ENCODE measurements around the gene SLC25A14.

DNA sequence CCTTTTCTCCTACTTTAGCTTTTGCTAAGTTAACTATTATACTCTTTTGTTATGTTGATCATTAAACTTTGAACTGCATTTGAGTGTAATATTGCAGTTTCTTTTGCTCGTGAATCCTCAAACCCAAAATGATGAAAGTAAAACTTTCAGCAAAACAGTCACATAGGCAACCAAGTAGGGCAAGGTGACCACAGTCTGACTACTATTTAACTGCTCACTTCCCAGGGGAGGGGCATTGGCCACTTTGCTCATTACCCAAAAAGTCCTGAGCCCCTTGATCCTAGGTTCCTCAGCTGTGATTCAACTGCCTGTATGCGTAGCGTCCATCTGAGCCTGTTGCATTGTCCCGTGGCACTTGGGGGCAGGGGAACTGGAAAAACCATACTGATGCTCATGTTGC is 79.0 kb downstream of the SLC25A14 start:
- TF ChIP-seq, protein P1, sequence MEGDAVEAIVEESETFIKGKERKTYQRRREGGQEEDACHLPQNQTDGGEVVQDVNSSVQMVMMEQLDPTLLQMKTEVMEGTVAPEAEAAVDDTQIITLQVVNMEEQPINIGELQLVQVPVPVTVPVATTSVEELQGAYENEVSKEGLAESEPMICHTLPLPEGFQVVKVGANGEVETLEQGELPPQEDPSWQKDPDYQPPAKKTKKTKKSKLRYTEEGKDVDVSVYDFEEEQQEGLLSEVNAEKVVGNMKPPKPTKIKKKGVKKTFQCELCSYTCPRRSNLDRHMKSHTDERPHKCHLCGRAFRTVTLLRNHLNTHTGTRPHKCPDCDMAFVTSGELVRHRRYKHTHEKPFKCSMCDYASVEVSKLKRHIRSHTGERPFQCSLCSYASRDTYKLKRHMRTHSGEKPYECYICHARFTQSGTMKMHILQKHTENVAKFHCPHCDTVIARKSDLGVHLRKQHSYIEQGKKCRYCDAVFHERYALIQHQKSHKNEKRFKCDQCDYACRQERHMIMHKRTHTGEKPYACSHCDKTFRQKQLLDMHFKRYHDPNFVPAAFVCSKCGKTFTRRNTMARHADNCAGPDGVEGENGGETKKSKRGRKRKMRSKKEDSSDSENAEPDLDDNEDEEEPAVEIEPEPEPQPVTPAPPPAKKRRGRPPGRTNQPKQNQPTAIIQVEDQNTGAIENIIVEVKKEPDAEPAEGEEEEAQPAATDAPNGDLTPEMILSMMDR (IDR thresholded peaks at IDR 0.05 in 4 of 5, conservative IDR thresholded peaks at IDR 0.05 in 1 of 5), result no peak
- TF ChIP-seq POLR2A (IDR thresholded peaks at IDR 0.05), result no peak
